Transverse colon (tissue), 3 donors: ENCODE results near the gene GLUL.

Source experiments
- EP300 ChIP-seq: sonication (generic); formaldehyde crosslinking; IDR thresholded peaks from one replicate; pipeline ENCODE4 v1.6.1; 2017; ENCODE audit warnings: antibody characterized with exemption, low read depth
- POLR2A ChIP-seq: fragments of 450-650 bp; IDR thresholded peaks from one replicate; pipeline ENCODE4 v1.6.1; 2016; ENCODE audit warnings: antibody characterized with exemption, mild to moderate bottlenecking, moderate library complexity
- TF ChIP-seq, protein P1 (sequence below), 5 experiments: fragments of 200-600 bp in 3 of 5; fragments of 450-650 bp in 2 of 5; sonication (generic) in 3 of 5; IDR thresholded peaks; 1 replicate in 2 of 5; 2 replicates in 3 of 5; pipeline ENCODE4 v1.5.1; 2016 to 2017; ENCODE audit warnings: antibody characterized with exemption in 5 of 5, inconsistent platforms in 3 of 5, mild to moderate bottlenecking in 2 of 5, moderate library complexity in 1 of 5

DNA sequence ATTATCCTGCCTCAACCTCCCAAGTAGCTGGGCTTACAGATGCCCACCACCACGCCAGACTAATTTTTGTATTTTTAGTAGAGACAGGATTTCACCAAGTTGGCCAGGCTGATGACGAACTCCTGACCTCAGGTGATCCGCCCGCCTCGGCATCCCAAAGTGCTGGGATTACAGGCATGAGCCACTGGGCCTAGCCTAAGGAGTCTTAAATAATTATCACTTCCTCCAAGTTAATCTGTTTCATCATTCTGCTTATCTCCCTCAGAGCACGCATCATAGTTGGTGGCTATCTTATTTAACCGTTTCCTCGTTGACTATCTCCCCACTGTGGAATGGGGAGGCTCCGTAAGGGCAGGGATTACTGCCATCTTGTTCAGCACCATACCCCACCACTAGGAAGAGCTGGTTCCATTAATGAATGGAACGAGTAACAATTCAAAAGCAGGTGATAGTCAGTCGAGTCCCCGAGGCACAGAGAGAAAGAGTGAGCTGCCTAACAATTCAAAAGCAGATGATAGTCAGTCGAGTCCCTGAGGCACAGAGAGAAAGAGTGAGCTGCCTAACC, 52.7 kb downstream of the GLUL start:
- TF ChIP-seq, protein P1, sequence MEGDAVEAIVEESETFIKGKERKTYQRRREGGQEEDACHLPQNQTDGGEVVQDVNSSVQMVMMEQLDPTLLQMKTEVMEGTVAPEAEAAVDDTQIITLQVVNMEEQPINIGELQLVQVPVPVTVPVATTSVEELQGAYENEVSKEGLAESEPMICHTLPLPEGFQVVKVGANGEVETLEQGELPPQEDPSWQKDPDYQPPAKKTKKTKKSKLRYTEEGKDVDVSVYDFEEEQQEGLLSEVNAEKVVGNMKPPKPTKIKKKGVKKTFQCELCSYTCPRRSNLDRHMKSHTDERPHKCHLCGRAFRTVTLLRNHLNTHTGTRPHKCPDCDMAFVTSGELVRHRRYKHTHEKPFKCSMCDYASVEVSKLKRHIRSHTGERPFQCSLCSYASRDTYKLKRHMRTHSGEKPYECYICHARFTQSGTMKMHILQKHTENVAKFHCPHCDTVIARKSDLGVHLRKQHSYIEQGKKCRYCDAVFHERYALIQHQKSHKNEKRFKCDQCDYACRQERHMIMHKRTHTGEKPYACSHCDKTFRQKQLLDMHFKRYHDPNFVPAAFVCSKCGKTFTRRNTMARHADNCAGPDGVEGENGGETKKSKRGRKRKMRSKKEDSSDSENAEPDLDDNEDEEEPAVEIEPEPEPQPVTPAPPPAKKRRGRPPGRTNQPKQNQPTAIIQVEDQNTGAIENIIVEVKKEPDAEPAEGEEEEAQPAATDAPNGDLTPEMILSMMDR (IDR thresholded peaks at IDR 0.05) = no peak
- TF ChIP-seq EP300 (no peak), POLR2A (no peak)
